Motor neuron (in vitro differentiated cells): ENCODE measurements around the gene FOXP3. TPM values are rescaled to one million over a fixed set of nuclear protein-coding genes. Genes with fewer than 3 reads are reported as not detected.

ENCODE experiments used
- total RNA-seq, 8 experiments: library from RNA; unstranded; fragments of 300-600 nt; gene quantifications; 2 replicates each; pipeline versions ENCODE4 v1.2.3 to v1.2.4, GENCODE V29; 2022

Gene FOXP3
- total RNA-seq, 8 experiments from 2014 or later, result 0.11 to 0.84 (median 0.26) TPM

Other genes starting within 250 kb of the FOXP3 start
- gene TFE3, start 221.4 kb downstream of the FOXP3 start, total RNA-seq, result 10 to 100 TPM in 7 of 8 experiments, 1 to 10 TPM in 1; 9.7 to 43.2 (median 24.4) TPM
- gene CCDC120, start 205.7 kb downstream of the FOXP3 start, total RNA-seq, result 1 to 10 TPM in 7 of 8 experiments, under 1 TPM in 1; 0.15 to 5.7 (median 3.9) TPM
- gene PRAF2, start 190.7 kb downstream of the FOXP3 start, total RNA-seq, result 10 to 100 TPM in 7 of 8 experiments, 1 to 10 TPM in 1; 9.9 to 29.1 (median 14.2) TPM
- 10 to 100 TPM; 20.7 to 97.3 (median 44.5) TPM for gene WDR45, start 184.8 kb downstream of the FOXP3 start, total RNA-seq
- 10 to 100 TPM; 16.3 to 29.8 (median 20.1) TPM for gene GPKOW, start 141.0 kb downstream of the FOXP3 start, total RNA-seq
- gene MAGIX, start 102.0 kb downstream of the FOXP3 start, total RNA-seq, result 1 to 10 TPM in 6 of 8 experiments, under 1 TPM in 2; 0.57 to 2.7 (median 1.4) TPM
- gene PLP2, start 92.8 kb downstream of the FOXP3 start, total RNA-seq, result 10 to 100 TPM in 3 of 8 experiments, 1 to 10 TPM in 5; 1.2 to 21.9 (median 6.0) TPM
- 10 to 100 TPM in 2 of 8 experiments, 1 to 10 TPM in 2, under 1 TPM in 4; 0.33 to 11.8 (median 1.1) TPM for gene PRICKLE3, start 78.3 kb downstream of the FOXP3 start, total RNA-seq
- gene SYP, start 64.5 kb downstream of the FOXP3 start, total RNA-seq, result 100 to 1,000 TPM in 1 of 8 experiments, 10 to 100 TPM in 4, 1 to 10 TPM in 2, under 1 TPM in 1; 0.92 to 144 (median 71.8) TPM
- under 1 TPM in 2 of 8 experiments, not detected in 6; 0.28 to 0.41 TPM for gene CACNA1F, start 31.4 kb downstream of the FOXP3 start, total RNA-seq
- gene CCDC22, start 29.2 kb downstream of the FOXP3 start, total RNA-seq, result 10 to 100 TPM in 1 of 8 experiments, 1 to 10 TPM in 7; 7.2 to 10.6 (median 9.3) TPM
- 10 to 100 TPM in 5 of 8 experiments, 1 to 10 TPM in 3; 3.8 to 16.1 (median 11.2) TPM for gene PPP1R3F, start 5.1 kb upstream of the FOXP3 start, total RNA-seq
- gene GAGE10, start 38.9 kb upstream of the FOXP3 start, total RNA-seq, result not detected
- not detected for gene GAGE12J, start 57.3 kb upstream of the FOXP3 start, total RNA-seq
- gene GAGE13, start 66.9 kb upstream of the FOXP3 start, total RNA-seq, result not detected